GM12878 (cell line): ENCODE results near the gene TPM4. TPM values are rescaled to one million over a fixed set of nuclear protein-coding genes. Genes with fewer than 3 reads are reported as not detected.

Experiments
- ATAC-seq: fragments of 200-7000 bp; cut with Tn5 transposase; 3 replicates; pipeline ENCODE4 v1.9.1; 2020; ENCODE audit warnings: mild to moderate bottlenecking, moderate library complexity
- BruUV-seq: library from RNA; stranded (reverse); fragments of 400-500 nt; replicated peaks from 2 replicates; lab custom pipeline; 2021; lab: Mats Ljungman, UMichigan
- CTCF ChIA-PET: fragments of 300-600 bp; sonication (Branson Sonifier 250); formaldehyde crosslinking; extraction: SDS; loops from one replicate; lab custom pipeline; 2021; ENCODE audit warnings: inconsistent platforms; lab: Yijun Ruan, JAX
- POLR2A ChIA-PET: fragments of 350-600 bp; formaldehyde crosslinking; extraction: SDS; loops from one replicate; lab custom pipeline; 2021; ENCODE audit warnings: inconsistent platforms; lab: Charles Lee
- RAD21 ChIA-PET: fragments of 300-600 bp; sonication (Branson Sonifier 250); formaldehyde crosslinking; loops from one replicate; lab custom pipeline; 2023; ENCODE audit warnings: antibody characterized with exemption; ENCODE audit not compliant: unreplicated experiment; lab: Charles Lee
- SMC1A ChIA-PET: fragments of 300-600 bp; sonication (Branson Sonifier 250); formaldehyde crosslinking; loops from one replicate; lab custom pipeline; 2023; ENCODE audit not compliant: unreplicated experiment, uncharacterized antibody; lab: Charles Lee
- DNase-seq: peaks from one replicate; pipeline ENCODE4 v3.0.0-alpha.2; 2011; ENCODE audit warnings: low read depth, low spot score
- FAIRE-seq: peaks from 3 replicates; lab custom pipeline; 2011; peaks lifted over from hg19 to GRCh38; lab: Jason Lieb, UNC
- H2AFZ ChIP-seq: 2 replicates; pipeline ENCODE4 v1.6.0; 2011; ENCODE audit warnings: low read depth, low read length, control low read depth; ENCODE audit not compliant: control insufficient read depth
- H3K27ac ChIP-seq: 2 replicates; pipeline ENCODE4 v1.5.1; 2011; ENCODE audit warnings: control low read depth; ENCODE audit not compliant: control insufficient read depth, insufficient read depth
- H3K27me3 ChIP-seq, 2 experiments: replicated peaks in 1 of 2; 2 replicates each; pipeline versions ENCODE4 v1.6.0 to v1.6.1; 2011; ENCODE audit warnings: low read length in 1 of 2; ENCODE audit not compliant: control insufficient read depth in 2 of 2, insufficient read depth in 2 of 2
- H3K36me3 ChIP-seq, 2 experiments: 2 replicates each; pipeline ENCODE4 v1.5.1; 2011; ENCODE audit warnings: low read length in 1 of 2; ENCODE audit not compliant: control insufficient read depth in 2 of 2, insufficient read depth in 2 of 2
- H3K4me1 ChIP-seq: 2 replicates; pipeline ENCODE4 v1.6.1; 2011; ENCODE audit warnings: mild to moderate bottlenecking, low read length, moderate library complexity, mixed read lengths; ENCODE audit not compliant: control insufficient read depth, insufficient read depth
- H3K4me2 ChIP-seq: 2 replicates; pipeline ENCODE4 v1.6.0; 2011; ENCODE audit warnings: control low read depth; ENCODE audit not compliant: control insufficient read depth, insufficient read depth
- H3K4me3 ChIP-seq: fragments of 200-600 bp; sonication (generic); 2 replicates; pipeline ENCODE4 v1.5.1; 2016
- H3K79me2 ChIP-seq: 2 replicates; pipeline ENCODE4 v1.6.0; 2011; ENCODE audit warnings: low read length; ENCODE audit not compliant: control insufficient read depth, insufficient read depth
- H3K9ac ChIP-seq: 2 replicates; pipeline ENCODE4 v1.8.0; 2011; ENCODE audit warnings: low read length, control low read depth, mixed read lengths; ENCODE audit not compliant: control insufficient read depth, insufficient read depth
- H3K9me3 ChIP-seq: replicated peaks from 3 replicates; pipeline ENCODE4 v1.5.1; 2011; ENCODE audit warnings: mild to moderate bottlenecking, low read length; ENCODE audit not compliant: control insufficient read depth, insufficient read depth
- H4K20me1 ChIP-seq: 2 replicates; pipeline ENCODE4 v1.6.0; 2011; ENCODE audit not compliant: control insufficient read depth, insufficient read depth
- ASH2L ChIP-seq: fragments of 300-600, 200-600 bp; sonication (generic); IDR thresholded peaks from 2 replicates; pipeline ENCODE4 v1.6.1; 2017; ENCODE audit warnings: low read depth, mild to moderate bottlenecking, borderline replicate concordance
- BMI1 ChIP-seq: fragments of 450-650 bp; IDR thresholded peaks from 2 replicates; pipeline ENCODE4 v1.6.1; 2016; ENCODE audit warnings: mild to moderate bottlenecking, moderate library complexity, borderline replicate concordance
- FOXM1 ChIP-seq: IDR thresholded peaks from 2 replicates; pipeline ENCODE4 v1.6.1; 2012; ENCODE audit warnings: low read depth, mild to moderate bottlenecking, inconsistent platforms, low read length, moderate library complexity
- IKZF1 ChIP-seq: fragments of 450-650 bp; conservative IDR thresholded peaks from 2 replicates; pipeline ENCODE4 v1.6.1; 2017; ENCODE audit warnings: antibody characterized with exemption, mild to moderate bottlenecking
- MEF2B ChIP-seq: fragments of 450-650 bp; IDR thresholded peaks from 2 replicates; pipeline ENCODE4 v1.6.1; 2018; ENCODE audit warnings: mild to moderate bottlenecking, moderate library complexity; ENCODE audit not compliant: partially characterized antibody, poor library complexity, severe bottlenecking
- MTA3 ChIP-seq: IDR thresholded peaks from 2 replicates; pipeline ENCODE4 v1.6.1; 2012; ENCODE audit warnings: low read length, inconsistent platforms, borderline replicate concordance
- NBN ChIP-seq: fragments of 450-650 bp; IDR thresholded peaks from 2 replicates; pipeline ENCODE4 v1.6.1; 2016
- NKRF ChIP-seq: fragments of 450-650 bp; conservative IDR thresholded peaks from 2 replicates; pipeline ENCODE4 v1.6.1; 2017; ENCODE audit warnings: mild to moderate bottlenecking, moderate library complexity
- NR2C2 ChIP-seq: IDR thresholded peaks from 2 replicates; pipeline ENCODE4 v1.6.1; 2011; ENCODE audit warnings: borderline replicate concordance, low read depth; ENCODE audit not compliant: control insufficient read depth, insufficient read length
- RAD21 ChIP-seq: IDR thresholded peaks from 2 replicates; pipeline ENCODE4 v1.6.1; 2011; ENCODE audit warnings: mild to moderate bottlenecking, low read depth, low read length, moderate library complexity; ENCODE audit not compliant: insufficient read depth
- SP1 ChIP-seq: IDR thresholded peaks from one replicate; pipeline ENCODE4 v1.6.1; 2011; ENCODE audit warnings: low read depth, low read length
- SUPT20H ChIP-seq: IDR thresholded peaks from 2 replicates; pipeline ENCODE4 v1.6.1; 2011; ENCODE audit warnings: low read depth, mild to moderate bottlenecking, low read length, moderate library complexity, borderline replicate concordance; ENCODE audit not compliant: control insufficient read depth
- ZBTB40 ChIP-seq: fragments of 450-650 bp; IDR thresholded peaks from 2 replicates; pipeline ENCODE4 v1.6.1; 2016; ENCODE audit warnings: mild to moderate bottlenecking, moderate library complexity, borderline replicate concordance
- ZNF274 ChIP-seq: IDR thresholded peaks from one replicate; pipeline ENCODE4 v1.8.0; 2011; ENCODE audit not compliant: insufficient read length, insufficient read depth
- WGBS: methylation state at CpG from one replicate; pipeline ENCODE4 v1.1.6; 2016; ENCODE audit warnings: low lambda C conversion rate; ENCODE audit not compliant: insufficient replicate concordance, insufficient coverage; ENCODE audit errors: missing lambda C conversion rate; 5-methylcytosine and 5-hydroxymethylcytosine counted together
- in situ Hi-C: fragments of 300-500 bp; cut with MboI; formaldehyde crosslinking; loops from 9 replicates; pipeline ENCODE4 v1.14.3; 2018; ENCODE audit warnings: mixed read lengths
- intact Hi-C: fragments of 100-400 bp; cut with micrococcal nuclease; formaldehyde crosslinking; loops from one replicate; pipeline ENCODE4 v1.14.2; 2022; ENCODE audit not compliant: unreplicated experiment
- polyA plus RNA-seq, 11 experiments: library from polyadenylated mRNA; depleted of rRNA in 4 of 11; unstranded in 6 of 11; stranded (reverse) in 5 of 11; fragments of >200 nt; fragmentation: Nextera tagmentation in 4 of 11; fragmentation: Illumina TruSeq in 1 of 11; extraction: Ambion mirVana in 4 of 11; extraction: Trizol in 1 of 11; gene quantifications; 1 replicate in 1 of 11; 2 replicates in 10 of 11; pipeline versions ENCODE4 v1.2.1 to v1.2.3, GENCODE V29; 2011 to 2016; ENCODE audit warnings: inconsistent platforms in 2 of 11, missing spikeins in 2 of 11, low read depth in 1 of 11
- total RNA-seq, 4 experiments: library from RNA; depleted of rRNA in 3 of 4; stranded (reverse); fragments of >200 nt in 3 of 4; fragmentation: Illumina TruSeq in 1 of 4; extraction: Trizol in 1 of 4; gene quantifications; 2 replicates each; pipeline versions ENCODE4 v1.2.1 to v1.2.3, GENCODE V29; 2013 to 2021

The TPM4 gene
- total and polyA plus RNA-seq, 10 of the 15 experiments (the other 5 are each of a cell fraction or from before 2014, with no cell fraction given), result 183 to 620 (median 407) TPM

- TF ChIP-seq IKZF1 (no peak), SP1 (no peak), BMI1 (no peak), FOXM1 (no peak), NKRF (no peak)
These were observed 11.9 kb upstream of the TPM4 start (continued) for GRCh38 chr19:16064209-16064889.

GRCh38 chr19:16066611-16067104 lies 9.6 kb upstream of the TPM4 start:
- in situ Hi-C loops (loop anchor here (5.0 kb wide), 1 partner anchor 116 kb away; no protein-coding TSS in a partner anchor), intact Hi-C loops (loop anchor here (1.0 kb wide), 1 partner anchor 116 kb away; no protein-coding TSS in a partner anchor)
- no peak overlapping the region; the same call in 1 of the 2 replicates for H2AFZ ChIP-seq
- FAIRE-seq (peak; percentile 47), DNase-seq (no peak), ATAC-seq (peak; percentile 73)
- ChIA-PET SMC1A (interaction anchor here (1.0 to 2.8 kb wide), 7 partner anchors 9 to 131 kb away, joined by 3 to 12 read pairs (median 3); partner anchors contain the start of genes AP1M1, FAM32A and TPM4), CTCF (interaction anchor here (0.9 to 5.8 kb wide), 11 partner anchors 7 to 128 kb away, joined by 3 to 45 read pairs (median 6); partner anchors contain the start of genes FAM32A, RAB8A and TPM4), RAD21 (interaction anchor here (0.8 to 1.6 kb wide), 2 partner anchors 20 to 48 kb away, joined by 3 to 4 read pairs; no protein-coding TSS in a partner anchor), POLR2A (no interaction called here)
- no peak overlapping the region for H3K27ac ChIP-seq
- H3K36me3 ChIP-seq, result no peaks in the 10 kb centered on the region
- H3K4me3 ChIP-seq, result no peak overlapping the region
- no peaks in the 10 kb centered on the region for H3K79me2 ChIP-seq
- H3K4me2 ChIP-seq, result no peak overlapping the region
- 19% methylated on average over 6 of the region's 6 CpGs for WGBS
- H3K27me3 ChIP-seq, result no peaks in the 10 kb centered on the region
- BruUV-seq, result no TSS peak
- H3K4me1 ChIP-seq, result peaks cover 21% of the 10 kb centered on the region
- no peak overlapping the region for H3K9ac ChIP-seq
- H3K9me3 ChIP-seq, result peaks cover 2% of the 10 kb centered on the region; the same call in 2 of the 3 replicates
- H4K20me1 ChIP-seq, result no peaks in the 10 kb centered on the region
- TF ChIP-seq NBN (no peak), MEF2B (no peak), MTA3 (no peak), BMI1 (no peak), ZBTB40 (no peak), IKZF1 (peak; percentile 33; the same call in 1 of the 2 replicates), SUPT20H (no peak), ASH2L (no peak), RAD21 (peak; percentile 83), ZNF274 (no peak), NR2C2 (no peak)
